Neural cell (in vitro differentiated cells): ENCODE data around the gene ADM. TPM values are rescaled to one million over a fixed set of nuclear protein-coding genes. Genes with fewer than 3 reads are reported as not detected.

ENCODE experiments used
- H2AFZ ChIP-seq: fragments of 200-600, 300-800 bp; sonication (generic), shearing (Covaris generic); 2 replicates; pipeline ENCODE4 v1.6.0; 2014; ENCODE audit warnings: low read depth, mild to moderate bottlenecking, antibody characterized with exemption, low read length, moderate library complexity
- H3F3A ChIP-seq: fragments of 200-600 bp; shearing (Covaris generic); 2 replicates; pipeline ENCODE4 v1.6.1; 2016; ENCODE audit warnings: mild to moderate bottlenecking, moderate library complexity, mixed read lengths, antibody characterized with exemption, low read length; ENCODE audit not compliant: insufficient read depth, poor library complexity, severe bottlenecking
- H3K27ac ChIP-seq: fragments of 200-600, 300-800 bp; sonication (generic), shearing (Covaris generic); 2 replicates; pipeline ENCODE4 v1.5.1; 2014; ENCODE audit warnings: mild to moderate bottlenecking, low read length, moderate library complexity
- H3K27me3 ChIP-seq: fragments of 300-800, 200-600 bp; sonication (generic), shearing (Covaris generic); 2 replicates; pipeline ENCODE4 v1.6.0; 2014; ENCODE audit warnings: mild to moderate bottlenecking, low read depth, low read length, moderate library complexity; ENCODE audit not compliant: insufficient read depth
- H3K36me3 ChIP-seq: fragments of 300-800, 200-600 bp; sonication (generic), shearing (Covaris generic); 2 replicates; pipeline ENCODE4 v1.5.1; 2014; ENCODE audit warnings: mild to moderate bottlenecking, antibody characterized with exemption, low read length, moderate library complexity; ENCODE audit not compliant: insufficient read depth
- H3K4me2 ChIP-seq: fragments of 300-800, 200-600 bp; sonication (generic), shearing (Covaris generic); 2 replicates; pipeline ENCODE4 v1.6.0; 2014; ENCODE audit warnings: mild to moderate bottlenecking, low read length
- H3K4me3 ChIP-seq: fragments of 300-800, 200-600 bp; sonication (generic), shearing (Covaris generic); 2 replicates; pipeline ENCODE4 v1.5.1; 2014; ENCODE audit warnings: mild to moderate bottlenecking, low read length, moderate library complexity
- H3K79me2 ChIP-seq: fragments of 200-600 bp; shearing (Covaris generic); replicated peaks from 2 replicates; pipeline ENCODE4 v1.6.0; 2014; ENCODE audit warnings: mild to moderate bottlenecking, low read length, moderate library complexity; ENCODE audit not compliant: insufficient read depth
- H3K9ac ChIP-seq: fragments of 300-800, 200-600 bp; sonication (generic), shearing (Covaris generic); 2 replicates; pipeline ENCODE4 v1.6.1; 2016; ENCODE audit warnings: mild to moderate bottlenecking, low read length, mixed read lengths
- H3K9me2 ChIP-seq: fragments of 200-600 bp; shearing (Covaris generic); 2 replicates; pipeline ENCODE4 v1.6.1; 2016; ENCODE audit warnings: mild to moderate bottlenecking, low read length, mixed read lengths; ENCODE audit not compliant: insufficient read depth
- H3K9me3 ChIP-seq: fragments of 200-600, 300-800 bp; sonication (generic), shearing (Covaris generic); 2 replicates; pipeline ENCODE4 v1.6.1; 2016; ENCODE audit warnings: mild to moderate bottlenecking, mixed run types, low read length, moderate library complexity, mixed read lengths
- H4K20me1 ChIP-seq: fragments of 200-600 bp; shearing (Covaris generic); 2 replicates; pipeline ENCODE4 v1.6.1; 2016; ENCODE audit warnings: mild to moderate bottlenecking, mixed run types; ENCODE audit not compliant: insufficient read depth
- EP300 ChIP-seq: fragments of 450-650 bp; conservative IDR thresholded peaks from 2 replicates; pipeline ENCODE4 v1.6.1; 2014; ENCODE audit warnings: antibody characterized with exemption, mild to moderate bottlenecking, moderate library complexity; ENCODE audit not compliant: poor library complexity, severe bottlenecking
- EZH2 ChIP-seq: fragments of 200-600, 300-800 bp; shearing (Covaris generic), sonication (generic); IDR thresholded peaks from 2 replicates; pipeline ENCODE4 v1.6.1; 2014; ENCODE audit warnings: antibody characterized with exemption, low read length, borderline replicate concordance, mild to moderate bottlenecking; ENCODE audit not compliant: insufficient read depth, poor library complexity, severe bottlenecking
- MXI1 ChIP-seq: fragments of 450-650 bp; conservative IDR thresholded peaks from 2 replicates; pipeline ENCODE4 v1.6.1; 2014; ENCODE audit warnings: antibody characterized with exemption, mild to moderate bottlenecking; ENCODE audit not compliant: poor library complexity, severe bottlenecking
- POLR2AphosphoS5 ChIP-seq: IDR thresholded peaks from 2 replicates; pipeline ENCODE4 v1.6.1; 2012
- RAD21 ChIP-seq: fragments of 450-650 bp; conservative IDR thresholded peaks from 2 replicates; pipeline ENCODE4 v1.6.1; 2014; ENCODE audit warnings: antibody characterized with exemption, mild to moderate bottlenecking, moderate library complexity
- SMC3 ChIP-seq: fragments of 450-650 bp; conservative IDR thresholded peaks from 2 replicates; pipeline ENCODE4 v1.6.1; 2014; ENCODE audit warnings: antibody characterized with exemption, mild to moderate bottlenecking, moderate library complexity; ENCODE audit not compliant: poor library complexity
- TAF1 ChIP-seq: IDR thresholded peaks from 2 replicates; pipeline ENCODE4 v1.6.1; 2012; ENCODE audit warnings: low read depth
- polyA plus RNA-seq: library from polyadenylated mRNA; depleted of rRNA; stranded (reverse); fragments of >200 nt; gene quantifications from 2 replicates; pipeline ENCODE4 v1.2.3, GENCODE V29; 2014
- TF ChIP-seq, protein P1 (sequence below): fragments of 450-650 bp; IDR thresholded peaks from 2 replicates; pipeline ENCODE4 v1.5.1; 2014; ENCODE audit warnings: antibody characterized with exemption, mild to moderate bottlenecking, moderate library complexity; ENCODE audit not compliant: poor library complexity, severe bottlenecking
- TF ChIP-seq, protein P2 (sequence below): IDR thresholded peaks from 2 replicates; pipeline ENCODE4 v1.6.1; 2012; ENCODE audit warnings: borderline replicate concordance

The ADM gene
- polyA plus RNA-seq, 1 donor from 2014 or later: 1.6 TPM

DNA sequence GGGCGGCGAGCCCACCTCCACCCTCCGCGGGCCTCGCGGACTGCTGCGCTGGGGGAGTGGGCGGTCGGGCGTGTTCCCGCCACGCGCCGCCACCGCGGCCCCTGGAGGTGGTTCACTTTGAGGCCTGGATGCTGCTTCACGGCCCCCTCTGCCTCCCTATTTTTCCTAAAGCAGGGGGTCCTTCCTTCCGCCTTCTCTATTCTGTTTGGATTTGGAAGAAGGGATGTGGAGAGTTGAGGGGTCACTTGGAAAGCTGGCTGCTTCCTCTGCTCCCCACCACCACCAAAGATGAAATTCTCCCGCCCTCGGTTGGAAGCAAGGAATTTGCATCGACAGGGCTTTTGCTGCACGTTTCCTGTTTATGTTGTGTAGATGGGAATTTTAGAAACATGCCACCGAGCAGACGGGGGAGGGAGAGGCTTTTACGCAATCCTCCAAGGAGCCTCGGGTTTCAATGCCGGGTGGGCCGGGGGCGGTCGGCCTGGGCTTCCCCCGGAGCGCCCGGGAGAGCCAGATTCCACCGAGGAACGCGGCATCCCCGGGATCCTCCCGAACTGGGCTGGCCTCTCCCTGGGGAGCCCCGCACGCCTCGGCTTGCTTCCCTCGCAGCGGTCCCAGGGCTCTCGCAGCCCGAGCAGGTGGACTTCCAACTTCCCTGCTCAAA is 10.5 kb upstream of the ADM start:
- Histone ChIP-seq H3K9me2 (no peaks in the 10 kb centered on the region), H3K9me3 (no peaks in the 10 kb centered on the region), H3K9ac (peak overlapping the region; percentile 75), H3K79me2 (peaks cover 24% of the 10 kb centered on the region), H3K4me3 (peak overlapping the region; percentile 93), H3K4me2 (peak overlapping the region; percentile 60), H3K27ac (no peak overlapping the region), H3F3A (no peaks in the 10 kb centered on the region), H3K27me3 (peaks cover 11% of the 10 kb centered on the region), H4K20me1 (no peaks in the 10 kb centered on the region), H3K36me3 (no peaks in the 10 kb centered on the region), H2AFZ (peak overlapping the region; percentile 82)
- TF ChIP-seq, protein P1, sequence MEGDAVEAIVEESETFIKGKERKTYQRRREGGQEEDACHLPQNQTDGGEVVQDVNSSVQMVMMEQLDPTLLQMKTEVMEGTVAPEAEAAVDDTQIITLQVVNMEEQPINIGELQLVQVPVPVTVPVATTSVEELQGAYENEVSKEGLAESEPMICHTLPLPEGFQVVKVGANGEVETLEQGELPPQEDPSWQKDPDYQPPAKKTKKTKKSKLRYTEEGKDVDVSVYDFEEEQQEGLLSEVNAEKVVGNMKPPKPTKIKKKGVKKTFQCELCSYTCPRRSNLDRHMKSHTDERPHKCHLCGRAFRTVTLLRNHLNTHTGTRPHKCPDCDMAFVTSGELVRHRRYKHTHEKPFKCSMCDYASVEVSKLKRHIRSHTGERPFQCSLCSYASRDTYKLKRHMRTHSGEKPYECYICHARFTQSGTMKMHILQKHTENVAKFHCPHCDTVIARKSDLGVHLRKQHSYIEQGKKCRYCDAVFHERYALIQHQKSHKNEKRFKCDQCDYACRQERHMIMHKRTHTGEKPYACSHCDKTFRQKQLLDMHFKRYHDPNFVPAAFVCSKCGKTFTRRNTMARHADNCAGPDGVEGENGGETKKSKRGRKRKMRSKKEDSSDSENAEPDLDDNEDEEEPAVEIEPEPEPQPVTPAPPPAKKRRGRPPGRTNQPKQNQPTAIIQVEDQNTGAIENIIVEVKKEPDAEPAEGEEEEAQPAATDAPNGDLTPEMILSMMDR: no peak
- TF ChIP-seq, protein P2, sequence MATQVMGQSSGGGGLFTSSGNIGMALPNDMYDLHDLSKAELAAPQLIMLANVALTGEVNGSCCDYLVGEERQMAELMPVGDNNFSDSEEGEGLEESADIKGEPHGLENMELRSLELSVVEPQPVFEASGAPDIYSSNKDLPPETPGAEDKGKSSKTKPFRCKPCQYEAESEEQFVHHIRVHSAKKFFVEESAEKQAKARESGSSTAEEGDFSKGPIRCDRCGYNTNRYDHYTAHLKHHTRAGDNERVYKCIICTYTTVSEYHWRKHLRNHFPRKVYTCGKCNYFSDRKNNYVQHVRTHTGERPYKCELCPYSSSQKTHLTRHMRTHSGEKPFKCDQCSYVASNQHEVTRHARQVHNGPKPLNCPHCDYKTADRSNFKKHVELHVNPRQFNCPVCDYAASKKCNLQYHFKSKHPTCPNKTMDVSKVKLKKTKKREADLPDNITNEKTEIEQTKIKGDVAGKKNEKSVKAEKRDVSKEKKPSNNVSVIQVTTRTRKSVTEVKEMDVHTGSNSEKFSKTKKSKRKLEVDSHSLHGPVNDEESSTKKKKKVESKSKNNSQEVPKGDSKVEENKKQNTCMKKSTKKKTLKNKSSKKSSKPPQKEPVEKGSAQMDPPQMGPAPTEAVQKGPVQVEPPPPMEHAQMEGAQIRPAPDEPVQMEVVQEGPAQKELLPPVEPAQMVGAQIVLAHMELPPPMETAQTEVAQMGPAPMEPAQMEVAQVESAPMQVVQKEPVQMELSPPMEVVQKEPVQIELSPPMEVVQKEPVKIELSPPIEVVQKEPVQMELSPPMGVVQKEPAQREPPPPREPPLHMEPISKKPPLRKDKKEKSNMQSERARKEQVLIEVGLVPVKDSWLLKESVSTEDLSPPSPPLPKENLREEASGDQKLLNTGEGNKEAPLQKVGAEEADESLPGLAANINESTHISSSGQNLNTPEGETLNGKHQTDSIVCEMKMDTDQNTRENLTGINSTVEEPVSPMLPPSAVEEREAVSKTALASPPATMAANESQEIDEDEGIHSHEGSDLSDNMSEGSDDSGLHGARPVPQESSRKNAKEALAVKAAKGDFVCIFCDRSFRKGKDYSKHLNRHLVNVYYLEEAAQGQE: no peak

DNA sequence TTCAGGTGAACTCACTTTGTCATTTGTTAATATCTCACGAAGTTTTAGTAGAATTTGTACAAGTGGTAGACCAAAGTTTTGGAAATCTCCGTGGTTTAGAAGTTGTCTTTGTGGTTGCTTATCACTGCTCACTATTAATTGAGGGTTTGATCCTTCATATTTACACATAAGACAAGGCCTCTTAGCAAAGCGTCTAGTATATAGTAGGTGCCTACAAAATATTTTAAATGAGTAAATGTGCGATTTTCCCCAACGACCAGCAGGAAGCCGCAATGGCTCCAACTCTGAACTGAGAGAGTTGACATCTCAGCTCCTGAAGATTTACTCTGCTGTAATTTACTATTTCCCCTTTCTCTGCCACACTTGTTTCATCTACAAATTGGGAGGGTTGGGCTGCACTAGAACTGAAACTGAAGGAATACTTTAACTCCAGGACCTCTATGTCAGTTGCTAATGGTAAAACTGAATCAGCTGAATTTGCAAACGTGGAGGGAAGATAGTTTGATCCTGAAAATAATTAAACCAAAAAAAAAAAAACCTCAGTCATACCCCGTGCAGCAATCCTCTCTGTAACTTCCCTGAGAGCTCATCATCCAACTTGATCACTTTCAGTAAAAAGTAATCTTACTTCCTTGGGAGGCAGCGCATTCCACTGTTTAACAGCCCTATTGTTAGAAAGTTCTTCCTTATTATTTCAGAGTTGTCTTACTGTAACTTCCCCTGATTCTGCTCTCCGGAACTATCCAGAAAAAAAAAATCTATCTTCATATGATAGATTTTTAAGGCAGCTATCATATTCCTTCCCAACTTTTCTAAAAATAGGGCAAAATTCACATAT is 9.6 kb upstream of the ADM start:
- H3K36me3 ChIP-seq: no peaks in the 10 kb centered on the region
- H3K27me3 ChIP-seq: peaks cover 11% of the 10 kb centered on the region
- H3K79me2 ChIP-seq: peaks cover 21% of the 10 kb centered on the region
- TF ChIP-seq POLR2AphosphoS5: no peak
- H4K20me1 ChIP-seq: no peaks in the 10 kb centered on the region
- H3F3A ChIP-seq: no peaks in the 10 kb centered on the region
- H3K27ac ChIP-seq: no peak overlapping the region
- H2AFZ ChIP-seq: peak overlapping the region; percentile 82
- no peak overlapping the region for H3K9ac ChIP-seq
- H3K4me2 ChIP-seq: no peak overlapping the region
- H3K4me3 ChIP-seq: peak overlapping the region; percentile 93
- no peaks in the 10 kb centered on the region for H3K9me2 ChIP-seq
- no peaks in the 10 kb centered on the region for H3K9me3 ChIP-seq

DNA sequence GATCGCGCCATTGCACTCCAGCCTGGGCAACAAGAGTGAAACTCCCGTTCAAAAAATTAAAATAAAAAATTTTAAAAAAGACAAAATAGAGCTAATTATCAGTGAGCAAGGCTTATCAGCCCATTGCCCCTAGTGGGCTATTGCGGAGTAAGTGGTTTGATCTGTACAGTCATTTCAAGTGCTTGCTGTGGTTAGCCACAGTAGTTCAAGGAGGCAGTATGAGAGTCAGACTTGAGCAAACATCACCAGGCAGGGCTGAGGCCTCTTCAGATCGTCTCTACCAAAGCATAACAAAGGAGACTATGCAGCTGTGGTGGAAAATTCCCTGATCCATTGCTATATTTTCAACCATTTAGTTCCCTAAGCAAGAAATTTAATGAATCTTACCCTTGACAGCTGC is 6.5 kb upstream of the ADM start:
- Histone ChIP-seq H3F3A (no peaks in the 10 kb centered on the region), H3K36me3 (no peaks in the 10 kb centered on the region), H3K27ac (no peak overlapping the region), H3K27me3 (peaks cover 42% of the 10 kb centered on the region), H3K4me3 (no peak overlapping the region), H3K9ac (no peak overlapping the region), H3K9me2 (no peaks in the 10 kb centered on the region), H3K4me2 (no peak overlapping the region), H3K9me3 (no peaks in the 10 kb centered on the region), H4K20me1 (no peaks in the 10 kb centered on the region), H3K79me2 (peaks cover 3% of the 10 kb centered on the region), H2AFZ (no peak overlapping the region)
- TF ChIP-seq, protein P2: no peak
- TF ChIP-seq, protein P1: no peak
- TF ChIP-seq EZH2 (no peak), EP300 (no peak), SMC3 (no peak), POLR2AphosphoS5 (no peak), RAD21 (no peak), TAF1 (no peak), MXI1 (no peak)
